HG02840 (cell line): ENCODE results near the gene ASCC3.

Source experiments
- ATAC-seq: cut with Tn5 transposase; IDR thresholded peaks from one replicate; pipeline ENCODE4 v1.9.1; 2021; ENCODE audit warnings: mild to moderate bottlenecking, moderate library complexity, moderate number of reproducible peaks; ENCODE audit not compliant: unreplicated experiment, low FRiP score

ASCC3 gene

DNA sequence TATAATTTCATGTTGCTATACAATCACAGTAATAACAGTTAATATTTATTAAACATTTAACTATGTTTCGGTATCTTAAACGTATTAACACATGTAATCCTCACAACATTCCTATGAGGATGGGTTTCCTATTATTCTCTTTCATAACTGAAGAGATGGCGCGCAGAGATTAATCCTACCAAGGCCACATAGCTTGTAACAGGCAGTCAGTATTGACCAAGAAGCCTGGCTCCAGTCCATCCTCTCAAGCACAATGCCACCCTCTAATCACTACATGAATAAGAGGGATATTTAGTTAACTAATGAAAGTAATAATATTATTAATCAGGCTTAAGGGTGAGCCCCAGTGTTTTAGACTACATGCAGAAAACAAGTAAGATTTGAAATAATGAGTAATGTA is 266.7 kb downstream of the ASCC3 start:
- ATAC-seq = no peak

DNA sequence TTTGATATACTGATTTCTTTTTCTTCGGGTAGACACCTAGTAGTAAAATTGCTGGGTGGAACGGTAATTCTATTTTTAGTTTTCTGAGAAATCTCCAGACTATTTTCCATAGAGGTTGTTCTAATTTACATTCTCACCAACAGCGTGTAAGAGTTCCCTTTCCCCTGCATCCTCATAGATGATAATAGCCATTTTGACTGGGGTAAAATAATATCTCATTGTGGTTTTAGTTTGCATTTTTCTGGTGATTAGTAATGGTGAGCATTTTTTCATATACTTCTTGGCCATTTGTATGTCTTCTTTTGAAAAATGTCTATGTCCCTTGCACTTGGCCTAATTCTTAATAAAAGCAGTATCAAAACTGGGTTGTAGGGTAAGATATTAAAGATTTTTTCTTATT is 267.5 kb downstream of the ASCC3 start:
- ATAC-seq = no peak

DNA sequence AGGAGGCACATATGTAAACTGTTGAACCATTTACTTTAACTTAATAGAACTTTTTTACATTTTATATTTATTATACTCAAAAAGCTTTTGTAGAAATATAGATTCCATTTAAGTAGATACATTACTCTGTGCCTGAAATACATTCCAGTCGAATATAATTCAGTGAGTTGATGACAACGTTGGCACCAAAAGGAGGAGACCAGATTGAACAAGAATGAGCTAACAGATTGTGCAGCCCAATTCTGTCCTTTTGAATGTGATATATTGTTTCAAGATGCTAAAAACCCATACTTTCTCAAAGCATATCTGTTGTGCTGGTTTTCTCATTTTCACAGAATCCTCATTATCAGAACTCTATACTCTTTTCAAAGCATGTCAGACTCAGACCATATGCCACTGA is 269.0 kb downstream of the ASCC3 start:
- ATAC-seq = no peak

DNA sequence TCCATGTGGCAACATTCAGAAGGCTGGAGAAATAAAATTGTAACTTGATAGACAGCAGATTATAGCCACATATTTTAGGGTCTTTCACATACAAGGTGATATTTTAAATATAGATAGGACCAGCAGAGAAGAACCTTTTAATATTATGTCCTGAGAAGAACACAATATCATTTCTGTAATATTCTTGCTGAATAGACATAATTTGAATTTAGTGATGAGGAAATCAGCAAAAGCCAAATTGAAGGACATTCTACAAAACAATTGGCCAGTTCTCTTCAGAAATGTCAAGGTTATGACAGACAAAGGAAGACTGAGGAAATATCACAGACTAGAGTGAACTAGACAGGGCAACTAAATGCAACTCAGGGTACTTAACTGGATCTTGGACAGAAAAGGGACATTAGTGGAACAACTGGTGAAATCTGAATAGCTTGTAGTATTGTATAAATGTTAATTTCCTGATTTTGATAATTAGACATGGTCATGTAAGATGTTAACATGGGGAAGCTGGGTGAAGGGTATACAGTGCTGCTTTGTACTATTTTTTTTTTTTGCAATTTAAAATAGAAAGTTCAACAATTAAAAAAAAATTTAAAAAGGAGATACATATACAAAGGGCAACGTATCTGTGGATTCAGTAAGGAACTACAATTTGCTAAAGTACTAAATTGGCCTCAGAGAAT is 281.9 kb downstream of the ASCC3 start:
- no peak for ATAC-seq

DNA sequence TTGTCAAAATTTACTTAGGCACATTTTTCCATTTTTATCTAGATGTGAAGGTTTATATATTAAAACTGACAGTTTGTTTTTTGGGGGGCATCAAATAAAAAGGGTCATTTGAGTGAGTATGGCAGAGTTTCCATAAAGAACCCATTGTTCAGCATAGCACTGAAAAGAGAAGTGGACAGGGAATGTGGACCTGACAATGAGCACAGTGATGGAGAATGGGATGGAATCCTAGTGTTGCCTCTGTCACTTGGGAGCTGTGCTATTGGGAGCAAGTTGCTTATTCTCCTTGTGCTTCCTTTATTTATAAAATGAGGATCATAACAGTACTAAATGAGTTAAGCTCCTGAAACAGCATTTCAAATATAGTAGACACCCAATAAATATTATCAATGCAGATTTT is 285.7 kb downstream of the ASCC3 start:
- no peak for ATAC-seq

DNA sequence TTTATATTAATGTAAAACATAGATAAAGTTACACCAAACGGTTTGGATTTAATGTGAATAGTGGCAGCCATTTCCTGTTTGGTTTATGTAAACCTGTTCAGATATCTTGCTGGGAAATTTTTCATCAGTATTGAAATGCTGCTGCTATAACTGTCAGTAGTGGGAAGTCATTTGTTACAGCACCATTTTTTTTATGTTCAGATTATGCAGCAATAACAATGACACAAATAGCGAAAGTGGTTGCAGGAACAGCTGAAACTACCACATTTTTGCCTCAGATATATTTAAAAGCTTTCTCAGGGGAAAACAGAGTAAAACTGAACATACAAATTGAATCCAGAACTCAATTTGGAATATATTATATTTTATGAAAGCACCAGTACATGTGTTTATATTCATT is 287.6 kb downstream of the ASCC3 start:
- ATAC-seq = no peak

DNA sequence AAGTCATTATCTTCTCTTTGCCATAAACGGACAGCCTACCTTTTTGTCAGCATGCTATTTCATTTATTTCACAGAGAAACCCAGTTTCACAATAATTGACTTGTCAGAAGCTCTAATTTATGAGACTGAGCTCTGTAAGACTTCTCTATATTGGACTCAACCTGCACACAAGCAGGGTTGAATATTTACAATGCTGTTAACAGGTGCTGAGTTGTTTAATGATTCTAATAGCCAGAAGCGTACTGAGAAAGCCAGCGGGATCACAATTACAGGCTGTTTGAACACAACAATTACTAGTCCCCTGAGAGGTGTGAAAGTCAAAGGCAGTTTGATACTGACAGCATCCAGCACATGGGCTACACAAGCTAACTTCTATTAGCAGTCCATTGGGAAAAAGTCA is 288.2 kb downstream of the ASCC3 start:
- no peak for ATAC-seq

DNA sequence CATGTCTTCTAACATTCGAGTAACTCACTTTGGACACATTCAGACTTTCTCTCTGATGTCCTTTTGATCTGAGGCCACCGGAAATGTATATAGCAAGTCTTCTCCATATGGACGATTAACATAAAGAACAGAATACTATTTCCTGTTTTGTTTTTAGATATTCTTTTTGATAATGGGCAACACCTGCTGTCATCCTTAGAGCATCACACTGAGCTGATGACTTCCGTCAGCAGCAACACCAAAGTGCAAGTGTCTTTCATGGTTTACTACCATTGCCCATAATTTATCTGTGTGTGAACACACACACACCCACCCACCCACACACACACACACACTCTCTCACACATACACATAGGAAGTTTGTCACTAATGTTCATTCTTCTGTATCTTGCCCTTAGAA is 303.7 kb downstream of the ASCC3 start:
- ATAC-seq = no peak

DNA sequence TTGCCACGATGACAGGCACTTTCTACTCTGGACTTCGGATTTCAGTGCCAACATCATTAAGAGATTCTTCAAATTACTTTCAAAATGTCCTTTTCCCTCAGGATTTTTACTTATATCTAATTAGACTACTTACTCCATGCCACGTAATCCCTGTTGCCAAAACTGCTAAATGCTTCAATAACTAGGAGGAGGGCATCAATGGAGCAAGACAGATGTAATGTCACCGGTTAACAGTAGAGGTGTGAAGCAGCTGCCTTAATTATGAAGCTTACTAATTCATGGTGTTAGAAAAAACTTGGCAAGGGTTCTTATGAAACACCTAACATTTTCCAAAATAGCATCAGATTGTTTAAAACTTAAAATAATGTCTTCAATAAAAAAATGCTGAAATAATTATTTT is 305.2 kb downstream of the ASCC3 start:
- no peak for ATAC-seq

DNA sequence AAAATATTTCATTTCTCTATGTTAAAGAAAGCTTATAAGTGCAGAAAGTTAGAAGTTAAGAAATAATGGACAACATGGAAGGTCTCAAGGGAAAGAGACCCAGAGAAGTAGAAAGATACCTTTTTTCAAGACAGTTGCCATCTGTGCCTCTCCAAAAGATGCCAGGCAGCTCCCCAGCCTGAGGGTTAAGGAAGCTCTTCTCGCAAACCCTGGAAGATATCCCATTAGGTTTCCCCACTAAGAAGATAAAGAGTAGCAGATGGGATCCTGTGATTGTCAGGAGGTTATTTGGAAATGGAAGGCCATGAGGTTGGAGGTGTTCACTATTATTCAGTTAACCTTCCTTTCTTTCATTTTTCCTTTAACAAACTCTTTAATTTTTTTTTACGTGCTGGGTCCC is 306.3 kb downstream of the ASCC3 start:
- ATAC-seq = no peak

DNA sequence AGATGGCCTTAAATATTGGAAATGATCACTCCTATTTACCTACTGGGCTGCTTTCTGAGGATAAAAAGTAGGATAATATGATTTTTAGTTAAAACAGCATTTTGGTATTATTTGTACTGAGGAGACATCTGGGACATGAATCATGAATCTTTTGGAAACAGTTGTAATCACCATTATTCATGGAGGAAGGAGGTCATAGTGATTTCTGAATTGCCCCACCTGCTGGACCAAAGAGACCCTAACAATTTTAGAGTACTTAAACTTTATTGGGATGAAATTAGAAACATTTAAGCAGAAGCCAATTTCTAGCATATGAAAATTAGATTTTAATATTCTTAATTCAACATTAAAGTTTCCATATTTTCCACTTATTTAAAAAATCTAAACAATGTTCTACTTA is 308.0 kb downstream of the ASCC3 start:
- ATAC-seq = no peak

DNA sequence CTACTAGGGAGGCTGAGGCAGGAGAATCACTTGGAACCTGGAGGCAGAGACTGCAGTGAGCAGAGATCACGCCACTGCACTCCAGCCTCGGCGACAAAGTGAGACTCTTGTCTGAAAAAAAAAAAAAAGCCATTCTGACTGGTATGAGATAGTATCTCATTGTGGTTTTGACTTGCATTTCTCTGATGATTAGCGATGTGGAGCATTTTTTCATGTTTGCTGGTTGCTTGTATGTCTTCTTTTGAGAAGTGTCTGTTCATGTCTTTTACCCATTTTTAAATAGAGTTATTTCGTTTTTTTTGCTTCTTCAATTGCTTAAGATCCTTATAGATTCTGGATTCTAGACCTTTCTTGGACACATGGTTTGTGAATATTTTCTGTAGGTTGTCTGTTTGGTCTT is 312.9 kb downstream of the ASCC3 start:
- ATAC-seq = no peak

DNA sequence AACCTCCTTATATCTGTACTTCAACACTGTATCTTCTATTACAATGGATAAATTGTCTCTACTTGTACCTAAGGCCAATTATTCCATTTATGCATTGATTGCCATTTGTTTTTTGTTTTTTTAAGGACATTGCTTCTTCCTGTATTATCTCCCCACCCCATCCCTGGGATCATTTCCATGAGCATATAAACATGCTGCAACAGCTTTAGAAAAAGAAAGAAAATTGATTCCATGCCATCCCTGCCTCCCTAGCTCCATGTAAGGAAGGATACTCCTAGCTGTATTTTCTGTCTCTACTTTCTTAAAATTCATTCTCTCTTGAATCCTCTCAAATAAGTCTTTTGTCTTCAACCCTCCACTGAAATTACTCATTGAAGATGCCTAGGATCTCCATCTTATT is 314.6 kb downstream of the ASCC3 start:
- ATAC-seq = no peak

DNA sequence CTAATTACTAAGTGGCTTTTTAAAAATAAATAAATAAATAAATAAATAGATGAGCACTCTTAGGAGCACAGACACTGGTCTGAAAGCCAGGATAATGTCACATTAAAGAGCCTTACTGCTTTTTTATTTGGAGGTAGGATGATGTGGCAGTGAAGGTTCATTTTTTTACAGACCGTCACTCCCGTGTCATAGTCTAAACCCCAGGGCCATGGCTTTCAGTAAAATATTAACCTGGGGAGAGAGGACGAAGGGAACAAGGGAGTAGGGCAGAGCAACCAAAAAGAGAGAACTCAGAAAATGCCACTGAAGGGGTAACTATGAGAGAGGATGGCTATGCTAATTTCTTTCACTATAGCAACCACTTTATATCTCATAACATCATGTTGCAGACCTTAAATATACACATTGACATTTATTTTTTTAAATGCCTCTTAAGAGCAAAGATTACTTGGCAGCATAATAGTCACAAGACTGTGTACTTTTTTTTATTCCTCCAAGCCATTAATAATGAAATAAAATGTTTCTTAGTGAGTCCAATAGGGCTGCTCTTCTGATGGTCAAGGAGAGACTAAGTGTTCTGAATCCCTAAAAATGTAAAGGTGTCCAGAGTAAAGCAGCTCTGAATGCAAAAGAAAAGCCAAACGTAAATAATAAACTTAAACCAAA is 315.6 kb downstream of the ASCC3 start:
- ATAC-seq = no peak

DNA sequence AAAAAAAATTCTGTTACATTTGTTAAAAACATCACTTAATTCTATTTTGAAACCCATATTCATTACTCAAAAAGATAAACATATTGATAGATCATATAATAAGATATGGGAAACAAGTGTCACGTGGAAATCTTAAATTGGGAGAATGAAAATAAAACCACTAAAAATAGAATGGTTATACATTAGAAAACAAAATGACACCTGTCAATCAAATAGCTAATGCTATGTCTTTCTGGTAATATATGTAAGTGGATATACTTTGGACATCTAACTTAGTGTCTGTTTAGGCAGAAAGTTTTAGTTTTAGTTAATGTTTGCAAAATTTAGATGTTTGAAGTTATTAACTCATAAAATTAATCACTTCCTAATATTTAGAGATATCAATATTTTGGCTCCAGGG is 321.3 kb downstream of the ASCC3 start:
- no peak for ATAC-seq

DNA sequence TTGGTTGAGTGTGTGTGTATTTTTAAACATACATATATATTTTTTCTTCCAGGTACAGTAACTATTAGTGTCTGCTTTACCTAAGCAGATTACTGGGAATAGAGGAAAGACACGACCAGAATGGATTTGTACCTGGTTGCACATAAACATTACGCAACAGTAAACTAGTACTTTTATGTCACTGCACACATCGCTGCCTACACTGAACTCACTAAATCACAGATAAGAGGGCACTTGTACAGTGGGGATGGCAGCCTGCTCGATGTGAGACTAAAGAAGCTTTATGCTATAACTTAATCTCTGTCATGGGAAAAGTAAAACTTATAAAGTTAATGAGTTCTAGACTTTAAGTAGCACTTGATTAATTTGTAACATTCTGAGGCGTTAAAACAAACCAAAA is 326.9 kb downstream of the ASCC3 start:
- no peak for ATAC-seq

DNA sequence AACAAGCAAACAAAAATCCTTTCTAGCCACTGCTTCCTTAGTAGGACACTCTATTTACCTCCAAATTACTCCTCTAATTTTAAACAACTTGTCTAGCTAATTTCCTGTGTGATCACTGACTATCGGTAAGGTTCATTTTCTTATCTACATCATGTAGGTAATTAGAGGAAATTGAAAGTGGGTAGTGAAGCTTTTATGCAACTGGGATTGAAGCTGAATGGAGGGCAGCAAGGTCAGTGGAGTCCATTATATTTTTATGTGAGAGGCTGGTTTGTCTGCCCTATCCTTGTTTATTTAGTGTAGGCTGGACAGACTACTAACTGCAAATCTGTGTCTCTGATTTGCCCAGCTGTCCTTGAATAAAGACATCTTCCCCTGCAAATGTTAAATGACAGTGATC is 327.9 kb downstream of the ASCC3 start:
- no peak for ATAC-seq

DNA sequence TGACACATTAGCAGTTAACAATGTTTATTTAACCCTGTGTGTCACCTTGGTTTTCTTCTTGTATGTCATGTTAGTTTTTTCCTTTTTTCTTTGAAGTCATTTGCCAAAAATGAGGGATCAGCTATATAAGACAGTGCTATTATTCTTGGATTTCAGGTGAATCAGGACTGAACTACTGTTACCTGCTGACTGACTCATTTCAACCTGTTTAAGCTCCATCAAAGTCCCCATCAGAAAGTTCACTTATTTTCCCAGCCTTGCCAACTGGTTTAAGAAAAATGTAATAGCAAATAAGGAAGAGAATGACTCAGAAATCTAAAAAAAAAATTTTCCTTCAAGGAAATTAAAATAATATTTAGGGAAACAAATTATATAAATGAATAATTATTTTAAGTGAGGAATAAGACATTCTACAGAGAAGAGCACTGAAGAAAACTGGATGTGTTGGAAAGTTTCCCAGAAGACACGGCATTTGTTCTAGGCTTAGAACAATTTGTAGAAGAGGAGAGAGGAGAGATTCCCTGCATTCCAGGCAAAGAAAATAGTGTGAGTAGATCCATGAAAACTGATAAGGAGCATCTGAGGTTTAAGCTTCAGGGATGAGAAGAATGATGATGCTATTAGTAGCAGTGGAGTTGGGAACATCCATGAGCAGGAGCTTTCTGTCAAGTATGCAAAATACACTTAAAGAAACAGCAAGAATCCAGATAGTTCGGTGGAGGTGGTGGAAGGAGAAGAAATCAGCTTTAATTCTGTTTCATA is 331.5 kb downstream of the ASCC3 start:
- ATAC-seq = no peak

DNA sequence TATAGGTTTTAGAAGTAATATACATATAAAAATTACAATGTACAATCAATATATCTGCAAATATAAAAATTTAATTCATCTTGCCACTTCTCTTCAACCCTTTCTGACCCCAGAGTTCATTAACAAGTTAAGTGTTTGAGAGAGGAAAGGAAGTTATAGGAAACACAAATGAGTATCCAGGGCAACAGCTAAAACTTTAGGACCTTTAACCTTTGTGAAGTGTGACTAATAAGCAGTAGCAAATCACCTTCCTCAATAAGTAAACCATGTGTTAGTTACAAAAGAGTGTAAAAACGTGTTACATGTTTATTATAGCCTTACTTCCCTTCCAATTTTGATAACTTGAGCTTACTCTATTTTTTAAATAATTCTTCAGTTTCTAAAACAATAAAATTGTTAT is 343.0 kb downstream of the ASCC3 start:
- ATAC-seq = no peak

DNA sequence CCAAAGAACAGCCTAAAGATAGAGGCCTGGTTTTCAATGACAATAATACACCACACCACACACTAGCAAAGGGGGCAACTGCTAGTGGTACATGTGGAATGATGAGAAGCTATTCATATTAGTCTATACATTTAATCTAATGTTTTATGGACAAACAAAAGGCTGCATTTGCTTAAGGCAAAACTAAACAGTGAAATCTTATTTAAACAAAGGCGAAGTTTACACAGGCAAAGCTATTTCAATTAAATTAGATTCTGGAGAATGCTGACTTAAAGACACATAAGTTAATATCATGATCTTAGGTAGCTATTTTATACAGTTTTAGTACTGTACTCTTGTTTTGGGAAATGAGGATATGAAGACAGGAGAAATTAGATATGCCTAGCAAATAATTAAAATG is 362.5 kb downstream of the ASCC3 start:
- ATAC-seq = no peak

DNA sequence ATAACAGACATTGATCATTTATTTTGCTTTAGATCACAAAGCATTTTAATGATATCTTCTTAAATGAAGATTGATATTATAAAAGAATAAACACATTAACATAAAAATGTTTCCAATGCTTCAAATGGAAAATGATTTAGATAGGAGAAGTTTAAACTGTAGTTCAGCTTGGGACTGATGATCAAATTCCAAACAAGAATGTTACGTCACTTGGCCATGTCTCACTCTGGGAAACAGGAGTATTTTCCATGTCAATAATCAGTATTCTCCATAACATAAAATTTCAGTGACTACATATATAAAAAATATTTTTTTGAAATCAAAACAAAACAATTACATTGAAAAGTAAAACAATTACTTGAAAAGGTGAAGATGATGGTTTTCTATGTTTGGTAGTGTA is 363.5 kb downstream of the ASCC3 start:
- ATAC-seq = no peak

DNA sequence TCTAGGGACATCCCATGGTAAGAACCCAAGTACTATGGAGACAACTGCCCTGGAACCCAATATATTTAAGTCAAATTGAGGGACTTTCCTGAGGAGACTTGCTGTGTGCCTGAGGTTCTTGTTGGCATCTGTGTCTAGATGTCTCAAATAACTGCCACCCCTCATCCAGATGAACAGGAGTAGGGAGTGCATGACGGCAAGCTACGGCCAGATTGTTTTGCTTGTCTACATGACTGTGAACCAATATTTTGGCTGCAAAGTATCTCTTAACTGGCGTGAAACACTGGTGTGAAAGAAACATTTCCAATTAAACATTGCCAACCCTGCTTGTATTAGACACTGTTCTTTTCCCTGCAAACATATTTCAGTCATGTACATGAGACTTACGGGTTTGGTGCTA is 364.0 kb downstream of the ASCC3 start:
- ATAC-seq = no peak
